HepG2 (cell line): ENCODE results near the gene APRT. TPM values are rescaled to one million over a fixed set of nuclear protein-coding genes. Genes with fewer than 3 reads are reported as not detected.

Source experiments
- ATAC-seq: fragments of 200-7000 bp; cut with Tn5 transposase; 3 replicates; pipeline ENCODE4 v1.9.1; 2020; ENCODE audit warnings: mild to moderate bottlenecking, moderate library complexity
- BruUV-seq: library from RNA; stranded (reverse); fragments of 400-500 nt; replicated peaks from 2 replicates; lab custom pipeline; 2021; lab: Mats Ljungman, UMichigan
- CTCF ChIA-PET: fragments of 300-600 bp; formaldehyde crosslinking; extraction: SDS; loops from one replicate; lab custom pipeline; 2021; ENCODE audit warnings: low total read pairs, inconsistent platforms, low intra/inter-chr PET ratio; lab: Yijun Ruan, JAX
- POLR2A ChIA-PET: fragments of 350-600 bp; sonication (Branson Sonifier 250); formaldehyde crosslinking; loops from one replicate; lab custom pipeline; 2020; ENCODE audit warnings: antibody characterized with exemption, inconsistent platforms; lab: Yijun Ruan, JAX
- DNase-seq: peaks from one replicate; pipeline ENCODE4 v3.0.0-alpha.2; 2015; ENCODE audit warnings: low spot score
- FAIRE-seq: peaks from 3 replicates; lab custom pipeline; 2011; peaks lifted over from hg19 to GRCh38; lab: Jason Lieb, UNC
- H2AFZ ChIP-seq: one replicate; pipeline ENCODE4 v1.6.1; 2011; ENCODE audit warnings: low read length, inconsistent platforms
- H3K27ac ChIP-seq: fragments of 300-600 bp; 3 replicates; pipeline ENCODE4 v1.8.0; 2011; ENCODE audit warnings: mixed run types, mild to moderate bottlenecking, mixed read lengths, low read length, inconsistent platforms; ENCODE audit not compliant: insufficient read depth; ENCODE audit errors: extremely low read length
- H3K27me3 ChIP-seq, 2 experiments: fragments of 200-600 bp in 1 of 2; 2 replicates in 1 of 2; 3 replicates in 1 of 2; pipeline versions ENCODE4 v1.6.0 to v1.8.0; 2011; ENCODE audit warnings: low read length in 2 of 2, mild to moderate bottlenecking in 2 of 2, moderate library complexity in 2 of 2, inconsistent platforms in 1 of 2; ENCODE audit not compliant: insufficient read depth in 2 of 2, control insufficient read depth in 1 of 2
- H3K36me3 ChIP-seq, 2 experiments: fragments of 200-600 bp in 1 of 2; replicated peaks in 1 of 2; 2 replicates in 1 of 2; 3 replicates in 1 of 2; pipeline versions ENCODE4 v1.5.1 to v1.8.0; 2011; ENCODE audit warnings: low read length in 2 of 2, inconsistent platforms in 1 of 2; ENCODE audit not compliant: insufficient read depth in 2 of 2, control insufficient read depth in 1 of 2
- H3K4me1 ChIP-seq: 2 replicates; pipeline ENCODE4 v1.5.1; 2012; ENCODE audit warnings: low read length, inconsistent platforms; ENCODE audit not compliant: insufficient read depth
- H3K4me2 ChIP-seq: 2 replicates; pipeline ENCODE4 v1.6.0; 2011; ENCODE audit warnings: low read depth, low read length, inconsistent platforms
- H3K4me3 ChIP-seq, 3 experiments: fragments of 200-600 bp in 1 of 3; sonication (generic), shearing (Covaris generic) in 1 of 3; replicated peaks in 1 of 3; 2 replicates each; pipeline ENCODE4 v1.5.1; 2011 to 2016; ENCODE audit warnings: low read length in 3 of 3, inconsistent platforms in 2 of 3, low read depth in 2 of 3, mild to moderate bottlenecking in 2 of 3, control low read depth in 1 of 3, mixed read lengths in 1 of 3; ENCODE audit not compliant: insufficient read depth in 1 of 3
- H3K79me2 ChIP-seq: one replicate; pipeline ENCODE4 v1.6.1; 2011; ENCODE audit warnings: low read length, inconsistent platforms; ENCODE audit not compliant: insufficient read depth
- H3K9ac ChIP-seq: 2 replicates; pipeline ENCODE4 v1.6.0; 2011; ENCODE audit warnings: mild to moderate bottlenecking, low read depth, low read length, inconsistent platforms; ENCODE audit not compliant: insufficient read depth
- H3K9me3 ChIP-seq: 2 replicates; pipeline ENCODE4 v1.5.1; 2012; ENCODE audit warnings: mild to moderate bottlenecking, low read length
- H4K20me1 ChIP-seq: 2 replicates; pipeline ENCODE4 v1.6.0; 2011; ENCODE audit warnings: inconsistent platforms, mild to moderate bottlenecking, low read length, moderate library complexity; ENCODE audit not compliant: insufficient read depth
- ATF6 ChIP-seq: sonication (generic); formaldehyde crosslinking; conservative IDR thresholded peaks from 2 replicates; pipeline ENCODE4 v1.4.0; 2020; ENCODE audit warnings: missing genetic modification reagents
- DMTF1 ChIP-seq: sonication (generic); formaldehyde crosslinking; IDR thresholded peaks from 2 replicates; pipeline ENCODE4 v1.4.0; 2020; ENCODE audit warnings: mild to moderate bottlenecking, missing genetic modification reagents
- HNRNPL ChIP-seq: fragments of 200-400 bp; formaldehyde crosslinking; IDR thresholded peaks from 2 replicates; pipeline ENCODE4 v1.6.1; 2017; ENCODE audit warnings: mild to moderate bottlenecking, low read depth, low read length
- RBM22 ChIP-seq: fragments of 200-400 bp; formaldehyde crosslinking; optimal IDR thresholded peaks from 2 replicates; pipeline ENCODE3; 2017; ENCODE audit warnings: mild to moderate bottlenecking, low read length, moderate library complexity
- SRSF4 ChIP-seq: fragments of 200-400 bp; formaldehyde crosslinking; IDR thresholded peaks from one replicate; pipeline ENCODE4 v1.6.1; 2018; ENCODE audit warnings: mild to moderate bottlenecking, low read depth, low read length, moderate library complexity; ENCODE audit not compliant: poor library complexity, severe bottlenecking
- THAP9 ChIP-seq: sonication (generic); formaldehyde crosslinking; IDR thresholded peaks from 2 replicates; pipeline ENCODE4; 2020; ENCODE audit warnings: missing genetic modification reagents, mild to moderate bottlenecking, borderline replicate concordance
- ZBTB7A ChIP-seq: sonication (generic); formaldehyde crosslinking; IDR thresholded peaks from 2 replicates; pipeline ENCODE4 v1.8.0; 2022; ENCODE audit warnings: mild to moderate bottlenecking, missing genetic modification reagents
- ZGPAT ChIP-seq: IDR thresholded peaks from 2 replicates; pipeline ENCODE4 v1.6.1; 2016; ENCODE audit warnings: mild to moderate bottlenecking
- ZNF18 ChIP-seq: sonication (generic); formaldehyde crosslinking; IDR thresholded peaks from 2 replicates; pipeline ENCODE4 v1.8.0; 2022; ENCODE audit warnings: mild to moderate bottlenecking, missing genetic modification reagents; ENCODE audit not compliant: insufficient replicate concordance
- ZNF451 ChIP-seq: sonication (generic); formaldehyde crosslinking; IDR thresholded peaks from 2 replicates; pipeline ENCODE4 v1.5.0; 2020; ENCODE audit warnings: mild to moderate bottlenecking, missing genetic modification reagents
- ZNF605 ChIP-seq: sonication (generic); formaldehyde crosslinking; IDR thresholded peaks from 2 replicates; pipeline ENCODE4 v1.8.0; 2022; ENCODE audit warnings: mild to moderate bottlenecking, missing genetic modification reagents
- WGBS: methylation state at CpG from one replicate; pipeline ENCODE4 v1.1.6; 2017; ENCODE audit warnings: low lambda C conversion rate; 5-methylcytosine and 5-hydroxymethylcytosine counted together
- in situ Hi-C: cut with HindIII; loops from 2 replicates; pipeline ENCODE4 v1.10.0; 2017; ENCODE audit warnings: low pct_unique_long_range_greater_than_20kb; ENCODE audit not compliant: extremely low pct_ligation_motif_present
- intact Hi-C: fragments of 100-400 bp; cut with micrococcal nuclease; formaldehyde crosslinking; loops from one replicate; pipeline ENCODE4 v1.10.0; 2022; ENCODE audit not compliant: unreplicated experiment
- polyA plus RNA-seq, 8 experiments: library from polyadenylated mRNA; depleted of rRNA in 3 of 8; stranded (reverse) in 7 of 8; unstranded in 1 of 8; fragments of >200 nt; fragmentation: Illumina TruSeq in 4 of 8; extraction: Trizol in 4 of 8; gene quantifications; 2 replicates each; pipeline versions ENCODE4 v1.2.1 to v1.2.3, GENCODE V29; 2011 to 2016; ENCODE audit warnings: low read depth in 4 of 8, missing spikeins in 1 of 8, mixed read lengths in 1 of 8; ENCODE audit not compliant: insufficient read depth in 1 of 8
- total RNA-seq, 5 experiments: library from RNA; depleted of rRNA; stranded (reverse); fragments of >200 nt; fragmentation: Illumina TruSeq; extraction: Trizol; gene quantifications; 2 replicates each; pipeline ENCODE4 v1.2.3, GENCODE V29; 2016; ENCODE audit warnings: low read depth in 1 of 5

APRT gene
- total and polyA plus RNA-seq, 2 of the 13 experiments (the other 11 are each of a cell fraction or from before 2014, with no cell fraction given): 155 to 242 TPM

GRCh38 chr16:88762258-88762870, 49.4 kb downstream of the APRT start:
- Histone ChIP-seq H2AFZ (no peak overlapping the region), H3K4me2 (no peak overlapping the region), H3K27ac (no peak overlapping the region), H3K9ac (no peak overlapping the region), H3K4me1 (peaks cover 69% of the 10 kb centered on the region), H3K27me3 (no peaks in the 10 kb centered on the region), H3K9me3 (no peaks in the 10 kb centered on the region), H4K20me1 (peaks cover 28% of the 10 kb centered on the region), H3K4me3 (no peak overlapping the region), H3K36me3 (peaks cover 0 to 2% of the 10 kb centered on the region in 2 experiments; a peak in 2 of 5 replicates), H3K79me2 (peaks cover 22% of the 10 kb centered on the region)
- ChIA-PET POLR2A (interaction anchor here (1.5 to 1.6 kb wide), 2 partner anchors 50 to 455 kb away, joined by 4 to 7 read pairs; partner anchors contain the start of genes APRT and ZNF778), CTCF (no interaction called here)
- in situ Hi-C loops (no loop called here), intact Hi-C loops (no loop called here)
- 81% methylated on average over 11 of the region's 16 CpGs for WGBS
- ATAC-seq (no peak), FAIRE-seq (no peak), DNase-seq (no peak)
- BruUV-seq: no TSS peak
- TF ChIP-seq SRSF4 (no peak), ATF6 (no peak), THAP9 (CRISPR knock-in tag) (0 out of 2 replicates have a peak, but pooled peaks have one; percentile 5), HNRNPL (peak; percentile 76; the same call in 1 of the 2 replicates), DMTF1 (CRISPR knock-in tag) (no peak), ZGPAT (CRISPR knock-in tag) (no peak), ZNF451 (CRISPR knock-in tag) (0 out of 2 replicates have a peak, but pooled peaks have one; percentile 34), ZBTB7A (CRISPR knock-in tag) (0 out of 2 replicates have a peak, but pooled peaks have one; percentile 23), ZNF18 (CRISPR knock-in tag) (no peak), ZNF605 (CRISPR knock-in tag) (0 out of 2 replicates have a peak, but pooled peaks have one; percentile 24), RBM22 (peak; percentile 14)
